ENCODE measurements around the gene TXNRD3. TPM values are rescaled to one million over a fixed set of nuclear protein-coding genes. Genes with fewer than 3 reads are reported as not detected.

The TXNRD3 gene
- total RNA-seq, 1 donor from 2014 or later: 6.2 TPM

- H3K36me3 ChIP-seq (ENCODE audit: control insufficient read depth, insufficient read depth, low read length): no peaks in the 10 kb centered on the region
Observed at GRCh38 chr3:126677862-126678503, 23.1 kb upstream of the TXNRD3 start.

GRCh38 chr3:126676919-126677705 is 22.2 kb upstream of the TXNRD3 start:
- no peak for DNase-seq (ENCODE audit: low read depth)
- TF ChIP-seq CTCF (IDR thresholded peaks at IDR 0.05; ENCODE audit: insufficient read depth, low read length, poor library complexity, severe bottlenecking): no peak
- no peaks in the 10 kb centered on the region for H3K36me3 ChIP-seq (ENCODE audit: control insufficient read depth, insufficient read depth, low read length)
- peaks cover 17% of the 10 kb centered on the region for H3K27me3 ChIP-seq (ENCODE audit: control insufficient read depth, insufficient read depth, low read length)
- no peak overlapping the region for H3K4me3 ChIP-seq (ENCODE audit: low read depth, low read length)

More at GRCh38 chr3:126677862-126678503, 23.1 kb upstream of the TXNRD3 start:
- Histone ChIP-seq H3K4me3 (ENCODE audit: low read depth, low read length) (no peak overlapping the region), H3K27me3 (ENCODE audit: control insufficient read depth, insufficient read depth, low read length) (peaks cover 17% of the 10 kb centered on the region)
- no peak for TF ChIP-seq CTCF (IDR thresholded peaks at IDR 0.05; ENCODE audit: insufficient read depth, low read length, poor library complexity, severe bottlenecking)
- DNase-seq (ENCODE audit: low read depth): no peak

- no peak for DNase-seq (ENCODE audit: low read depth)
- no peak for TF ChIP-seq CTCF (IDR thresholded peaks at IDR 0.05; ENCODE audit: insufficient read depth, low read length, poor library complexity, severe bottlenecking)
- H3K27me3 ChIP-seq (ENCODE audit: control insufficient read depth, insufficient read depth, low read length): peaks cover 4% of the 10 kb centered on the region
- H3K4me3 ChIP-seq (ENCODE audit: low read depth, low read length): no peak overlapping the region
- H3K36me3 ChIP-seq (ENCODE audit: control insufficient read depth, insufficient read depth, low read length): no peaks in the 10 kb centered on the region
Observed at GRCh38 chr3:126672741-126673140, 17.8 kb upstream of the TXNRD3 start.

- DNase-seq (ENCODE audit: low read depth): no peak
- H3K36me3 ChIP-seq (ENCODE audit: control insufficient read depth, insufficient read depth, low read length): no peaks in the 10 kb centered on the region
- H3K27me3 ChIP-seq (ENCODE audit: control insufficient read depth, insufficient read depth, low read length): peaks cover 4% of the 10 kb centered on the region
- no peak overlapping the region for H3K4me3 ChIP-seq (ENCODE audit: low read depth, low read length)
- no peak for TF ChIP-seq CTCF (IDR thresholded peaks at IDR 0.05; ENCODE audit: insufficient read depth, low read length, poor library complexity, severe bottlenecking)
Observed at GRCh38 chr3:126672340-126672739, 17.4 kb upstream of the TXNRD3 start.

- no peak for TF ChIP-seq CTCF (IDR thresholded peaks at IDR 0.05; ENCODE audit: insufficient read depth, low read length, poor library complexity, severe bottlenecking)
- DNase-seq (ENCODE audit: low read depth): no peak
- H3K27me3 ChIP-seq (ENCODE audit: control insufficient read depth, insufficient read depth, low read length): no peaks in the 10 kb centered on the region
Observed at GRCh38 chr3:126671521-126671920, 16.6 kb upstream of the TXNRD3 start.

More at GRCh38 chr3:126671521-126671920, 16.6 kb upstream of the TXNRD3 start:
- Histone ChIP-seq H3K36me3 (ENCODE audit: control insufficient read depth, insufficient read depth, low read length) (no peaks in the 10 kb centered on the region), H3K4me3 (ENCODE audit: low read depth, low read length) (no peak overlapping the region)
